ENCODE measurements around the gene ATRIP.

The ATRIP gene

GRCh38 chr3:48505968-48506504 lies 59.5 kb downstream of the ATRIP start:
- DNase-seq = no peak

GRCh38 chr3:48507256-48508061 lies 60.9 kb downstream of the ATRIP start:
- no peak for DNase-seq

DNA sequence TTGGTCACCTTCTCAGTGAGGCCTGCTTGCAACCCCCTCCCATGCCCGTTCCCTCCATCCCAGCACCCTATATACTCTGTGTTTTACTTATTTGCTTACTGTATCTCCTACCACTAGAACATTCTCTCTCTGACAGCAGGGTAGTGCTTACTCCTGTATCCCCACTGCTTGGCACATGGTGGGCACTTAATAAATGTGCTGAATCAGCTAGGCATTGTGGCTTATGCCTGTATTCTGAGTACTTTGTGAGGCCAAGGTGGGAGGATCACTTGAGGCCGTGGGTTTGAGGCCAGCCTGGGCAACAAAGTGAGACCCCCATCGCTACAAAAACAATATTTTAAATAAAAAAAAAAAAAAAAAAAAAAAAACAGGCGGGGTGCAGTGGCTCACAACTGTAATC lies 65.0 kb downstream of the ATRIP start:
- DNase-seq = no peak

GRCh38 chr3:48514431-48515227 lies 68.1 kb downstream of the ATRIP start:
- DNase-seq = no peak
